Panc1 (cell line): Measurements from ENCODE around the gene GNG7. TPM values are rescaled to one million over a fixed set of nuclear protein-coding genes. Genes with fewer than 3 reads are reported as not detected.

ENCODE experiments used
- ATAC-seq: fragments of 200-7000 bp; cut with Tn5 transposase; 2 replicates; pipeline ENCODE4 v1.9.1; 2020; ENCODE audit warnings: mild to moderate bottlenecking, moderate library complexity
- BruUV-seq: library from RNA; stranded (reverse); fragments of 400-500 nt; replicated peaks from 2 replicates; lab custom pipeline; 2021; lab: Mats Ljungman, UMichigan
- CTCF ChIA-PET: fragments of 300-600 bp; sonication (Branson Sonifier 250); formaldehyde crosslinking; loops from one replicate; lab custom pipeline; 2022; ENCODE audit warnings: antibody characterized with exemption; lab: Charles Lee
- POLR2A ChIA-PET: fragments of 300-600 bp; sonication (Branson Sonifier 250); formaldehyde crosslinking; loops from one replicate; lab custom pipeline; 2022; ENCODE audit warnings: antibody characterized with exemption; lab: Charles Lee
- DNase-seq: peaks from one replicate; pipeline ENCODE4 v3.0.0-alpha.2; 2010; ENCODE audit warnings: low read depth, low spot score
- H3K27ac ChIP-seq: 2 replicates; pipeline ENCODE4 v1.5.1; 2011; ENCODE audit warnings: mild to moderate bottlenecking, low read length, inconsistent platforms
- H3K27me3 ChIP-seq: fragments of 200-500 bp; sonication (Bioruptor generic); 2 replicates; pipeline ENCODE4 v1.6.0; 2014; ENCODE audit warnings: low read length, inconsistent platforms; ENCODE audit not compliant: control insufficient read depth, insufficient read depth
- H3K36me3 ChIP-seq: fragments of 200-500 bp; sonication (Bioruptor generic); 2 replicates; pipeline ENCODE4 v1.5.1; 2014; ENCODE audit warnings: inconsistent platforms, mild to moderate bottlenecking, low read length, moderate library complexity; ENCODE audit not compliant: control insufficient read depth, insufficient read depth
- H3K4me1 ChIP-seq: 2 replicates; pipeline ENCODE4 v1.5.1; 2011; ENCODE audit warnings: inconsistent platforms, mild to moderate bottlenecking, low read length, moderate library complexity; ENCODE audit not compliant: control insufficient read depth, insufficient read depth
- H3K4me3 ChIP-seq, 2 experiments: 2 replicates each; pipeline ENCODE4 v1.5.1; 2011 to 2012; ENCODE audit warnings: low read depth in 2 of 2, low read length in 2 of 2, mild to moderate bottlenecking in 2 of 2, inconsistent platforms in 1 of 2, moderate library complexity in 1 of 2
- H3K9me3 ChIP-seq: fragments of 200-500 bp; sonication (Bioruptor generic); 2 replicates; pipeline ENCODE4 v1.5.1; 2014; ENCODE audit warnings: low read depth, mild to moderate bottlenecking, inconsistent platforms, low read length, moderate library complexity; ENCODE audit not compliant: control insufficient read depth, insufficient read depth
- POLR2AphosphoS5 ChIP-seq: IDR thresholded peaks from 2 replicates; pipeline ENCODE4 v1.6.1; 2012; ENCODE audit warnings: mild to moderate bottlenecking, low read depth, low read length, moderate library complexity
- REST ChIP-seq, 2 experiments: IDR thresholded peaks; 2 replicates each; pipeline ENCODE4 v1.6.1; 2011 to 2012; ENCODE audit warnings: low read depth in 2 of 2, control low read depth in 1 of 2, low read length in 1 of 2, mild to moderate bottlenecking in 1 of 2, moderate library complexity in 1 of 2; ENCODE audit not compliant: insufficient read depth in 1 of 2
- SIN3A ChIP-seq: IDR thresholded peaks from 2 replicates; pipeline ENCODE4 v1.6.1; 2012; ENCODE audit warnings: low read depth, mild to moderate bottlenecking, low read length, moderate library complexity, borderline replicate concordance; ENCODE audit not compliant: insufficient read depth
- TCF7L2 ChIP-seq: IDR thresholded peaks from 2 replicates; pipeline ENCODE4 v1.6.1; 2011; ENCODE audit warnings: mild to moderate bottlenecking, low read depth, low read length, inconsistent platforms
- in situ Hi-C: cut with HindIII; loops from 2 replicates; pipeline ENCODE4 v1.10.0; 2016; ENCODE audit warnings: low sequenced_read_pairs, low pct_unique_long_range_greater_than_20kb
- intact Hi-C: fragments of 100-400 bp; cut with micrococcal nuclease; formaldehyde crosslinking; loops from one replicate; pipeline ENCODE4 v1.10.0; 2022; ENCODE audit not compliant: unreplicated experiment
- total RNA-seq: library from RNA; stranded (reverse); gene quantifications from one replicate; pipeline ENCODE4 v1.2.1, GENCODE V29; 2021; ENCODE audit not compliant: unreplicated experiment
- TF ChIP-seq, protein P1 (sequence below): fragments of 450-650 bp; IDR thresholded peaks from 2 replicates; pipeline ENCODE4 v1.5.1; 2017; ENCODE audit warnings: mild to moderate bottlenecking

Gene GNG7
- total RNA-seq, 1 experiment from 2014 or later = 0.74 TPM

GRCh38 chr19:2732157-2732725, 29.7 kb upstream of the GNG7 start:
- no peak for DNase-seq
- in situ Hi-C loops (no loop called here), intact Hi-C loops (no loop called here)
- no peaks in the 10 kb centered on the region for H3K27me3 ChIP-seq
- CTCF ChIA-PET = no interaction called here
- ATAC-seq = no peak
- H3K27ac ChIP-seq = no peak overlapping the region
- no TSS peak for BruUV-seq
- H3K4me3 ChIP-seq = no peak overlapping the region
- H3K4me1 ChIP-seq = no peaks in the 10 kb centered on the region
- POLR2A ChIA-PET = no interaction called here
- no peaks in the 10 kb centered on the region; the same call in 1 of the 2 replicates for H3K36me3 ChIP-seq
- no peak for TF ChIP-seq REST (IDR thresholded peaks at IDR 0.05; ENCODE audit: insufficient read depth in 1 of 2, low read depth in 2 of 2, low read length in 1 of 2)
- TF ChIP-seq SIN3A = no peak
- no peak for TF ChIP-seq POLR2AphosphoS5
- TF ChIP-seq, protein P1, sequence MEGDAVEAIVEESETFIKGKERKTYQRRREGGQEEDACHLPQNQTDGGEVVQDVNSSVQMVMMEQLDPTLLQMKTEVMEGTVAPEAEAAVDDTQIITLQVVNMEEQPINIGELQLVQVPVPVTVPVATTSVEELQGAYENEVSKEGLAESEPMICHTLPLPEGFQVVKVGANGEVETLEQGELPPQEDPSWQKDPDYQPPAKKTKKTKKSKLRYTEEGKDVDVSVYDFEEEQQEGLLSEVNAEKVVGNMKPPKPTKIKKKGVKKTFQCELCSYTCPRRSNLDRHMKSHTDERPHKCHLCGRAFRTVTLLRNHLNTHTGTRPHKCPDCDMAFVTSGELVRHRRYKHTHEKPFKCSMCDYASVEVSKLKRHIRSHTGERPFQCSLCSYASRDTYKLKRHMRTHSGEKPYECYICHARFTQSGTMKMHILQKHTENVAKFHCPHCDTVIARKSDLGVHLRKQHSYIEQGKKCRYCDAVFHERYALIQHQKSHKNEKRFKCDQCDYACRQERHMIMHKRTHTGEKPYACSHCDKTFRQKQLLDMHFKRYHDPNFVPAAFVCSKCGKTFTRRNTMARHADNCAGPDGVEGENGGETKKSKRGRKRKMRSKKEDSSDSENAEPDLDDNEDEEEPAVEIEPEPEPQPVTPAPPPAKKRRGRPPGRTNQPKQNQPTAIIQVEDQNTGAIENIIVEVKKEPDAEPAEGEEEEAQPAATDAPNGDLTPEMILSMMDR = no peak
- no peak for TF ChIP-seq TCF7L2
- H3K9me3 ChIP-seq = no peaks in the 10 kb centered on the region

DNA sequence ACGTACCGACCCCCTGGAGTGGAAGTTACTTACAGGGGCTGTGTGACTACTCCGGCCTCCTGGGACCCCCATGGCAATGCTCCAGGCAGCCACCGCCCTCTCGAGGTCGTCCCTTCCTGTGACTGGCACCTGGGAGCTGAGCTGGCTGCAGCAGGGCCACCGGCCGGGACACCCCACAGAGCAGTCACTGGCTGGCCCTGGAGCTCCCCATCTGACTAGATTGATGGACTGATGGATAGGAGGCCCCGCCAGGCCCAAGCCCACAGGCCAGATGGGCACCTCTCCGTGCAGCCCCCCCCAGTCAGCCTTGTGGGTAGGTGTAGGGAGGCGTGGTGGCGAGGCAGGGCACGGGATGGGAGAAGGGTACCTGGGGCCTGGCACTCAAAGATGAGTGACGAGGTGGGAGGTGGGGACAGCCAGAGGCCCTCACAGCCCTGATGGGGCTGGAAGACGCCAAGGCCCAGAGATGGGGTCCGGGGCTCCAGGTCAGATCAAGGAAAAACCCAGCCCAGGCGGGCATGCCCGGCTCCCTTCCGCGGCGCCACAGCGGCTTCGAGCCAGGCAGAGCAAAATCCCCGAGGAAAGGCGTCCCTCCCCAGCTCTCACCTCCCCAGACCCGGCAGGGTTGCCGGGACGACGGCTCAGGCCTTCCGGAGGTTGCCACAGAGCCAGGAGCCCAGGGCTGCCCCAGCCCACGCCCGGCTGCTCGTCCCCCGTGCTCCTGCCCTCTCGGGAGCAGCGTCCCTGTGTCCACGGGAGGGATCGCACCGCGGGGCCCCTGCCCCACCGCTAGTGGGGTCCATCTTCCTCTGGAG, 28.9 kb upstream of the GNG7 start:
- DNase-seq (no peak), ATAC-seq (peak; percentile 19; the same call in 1 of the 2 replicates)
- in situ Hi-C loops (no loop called here), intact Hi-C loops (no loop called here)
- H3K27ac ChIP-seq = no peak overlapping the region
- no peak for TF ChIP-seq SIN3A
- TF ChIP-seq REST (IDR thresholded peaks at IDR 0.05; ENCODE audit: insufficient read depth in 1 of 2, low read depth in 2 of 2, low read length in 1 of 2) = no peak
- TF ChIP-seq POLR2AphosphoS5 = no peak
- TF ChIP-seq, protein P1 = no peak
- no peak for TF ChIP-seq TCF7L2
- no peak overlapping the region for H3K4me3 ChIP-seq
- POLR2A ChIA-PET = no interaction called here
- no peaks in the 10 kb centered on the region for H3K27me3 ChIP-seq
- CTCF ChIA-PET = no interaction called here
- H3K4me1 ChIP-seq = no peaks in the 10 kb centered on the region; the same call in 1 of the 2 replicates
- H3K9me3 ChIP-seq = no peaks in the 10 kb centered on the region
- H3K36me3 ChIP-seq = no peaks in the 10 kb centered on the region
- no TSS peak for BruUV-seq
